H1 (cell line): ENCODE data around the gene SFXN4. TPM values are rescaled to one million over a fixed set of nuclear protein-coding genes. Genes with fewer than 3 reads are reported as not detected.

Source experiments
- CTCF ChIA-PET: fragments of 300-600 bp; sonication (Branson Sonifier 250); formaldehyde crosslinking; loops from one replicate; lab custom pipeline; 2021; ENCODE audit not compliant: partially characterized antibody; lab: Charles Lee
- POLR2A ChIA-PET: fragments of 300-600 bp; sonication (Branson Sonifier 250); formaldehyde crosslinking; loops from one replicate; lab custom pipeline; 2021; ENCODE audit warnings: inconsistent platforms; ENCODE audit not compliant: partially characterized antibody; lab: Charles Lee
- DNase-seq, 2 experiments: peaks; one replicate each; pipeline versions ENCODE4 v3.0.0 to v3.0.0-alpha.2; 2010 to 2022; ENCODE audit warnings: low spot score in 2 of 2, low read depth in 1 of 2, mixed read lengths in 1 of 2
- FAIRE-seq: peaks from 2 replicates; lab custom pipeline; 2011; peaks lifted over from hg19 to GRCh38; lab: Jason Lieb, UNC
- H2AFZ ChIP-seq: 2 replicates; pipeline ENCODE4 v1.8.1; 2012; ENCODE audit warnings: low read length, inconsistent platforms
- H2AK5ac ChIP-seq: 2 replicates; pipeline ENCODE4 v1.6.1; 2013; ENCODE audit warnings: low read depth, low read length
- H2BK120ac ChIP-seq: replicated peaks from 2 replicates; pipeline ENCODE3; 2013; ENCODE audit warnings: low read depth, low read length, inconsistent platforms
- H2BK12ac ChIP-seq: 2 replicates; pipeline ENCODE4 v1.6.1; 2013; ENCODE audit warnings: low read depth, low read length
- H2BK15ac ChIP-seq: 2 replicates; pipeline ENCODE4 v1.6.1; 2013; ENCODE audit warnings: low read length
- H2BK20ac ChIP-seq: 2 replicates; pipeline ENCODE4 v1.6.1; 2013; ENCODE audit warnings: low read length
- H2BK5ac ChIP-seq: 2 replicates; pipeline ENCODE4 v1.6.1; 2013; ENCODE audit warnings: low read depth, low read length
- H3K14ac ChIP-seq: 2 replicates; pipeline ENCODE4 v1.6.1; 2013; ENCODE audit warnings: inconsistent platforms; ENCODE audit not compliant: insufficient read length
- H3K18ac ChIP-seq: 2 replicates; pipeline ENCODE4 v1.6.1; 2013; ENCODE audit warnings: low read length; ENCODE audit errors: extremely low read depth
- H3K23ac ChIP-seq: 2 replicates; pipeline ENCODE4 v1.6.1; 2013; ENCODE audit warnings: inconsistent platforms; ENCODE audit not compliant: insufficient read length
- H3K23me2 ChIP-seq: 2 replicates; pipeline ENCODE4 v1.6.1; 2013; ENCODE audit warnings: low read depth, low read length
- H3K27ac ChIP-seq: 2 replicates; pipeline ENCODE4 v1.6.1; 2011; ENCODE audit warnings: low read depth, low read length, inconsistent platforms
- H3K27me3 ChIP-seq, 4 experiments: replicated peaks in 1 of 4; 1 replicate in 1 of 4; 2 replicates in 3 of 4; pipeline versions ENCODE4 v1.6.1 to v1.8.1; 2011 to 2013; ENCODE audit warnings: low read length in 3 of 4, mild to moderate bottlenecking in 3 of 4, inconsistent platforms in 2 of 4, mixed read lengths in 2 of 4, moderate library complexity in 1 of 4; ENCODE audit not compliant: control insufficient read depth in 3 of 4, insufficient read depth in 3 of 4; ENCODE audit errors: extremely low read depth in 1 of 4
- H3K36me3 ChIP-seq, 4 experiments: 2 replicates each; pipeline versions ENCODE4 v1.6.1 to v1.8.1; 2011 to 2013; ENCODE audit warnings: mild to moderate bottlenecking in 4 of 4, low read length in 3 of 4, moderate library complexity in 2 of 4, control low read depth in 1 of 4, inconsistent platforms in 1 of 4; ENCODE audit not compliant: insufficient read depth in 4 of 4, control insufficient read depth in 2 of 4
- H3K4ac ChIP-seq: replicated peaks from 2 replicates; pipeline ENCODE3; 2013; ENCODE audit warnings: low read length, low read depth, mixed read lengths, inconsistent platforms; ENCODE audit not compliant: insufficient read length
- H3K4me1 ChIP-seq, 4 experiments: replicated peaks in 1 of 4; 1 replicate in 1 of 4; 2 replicates in 3 of 4; pipeline versions ENCODE4 v1.6.1 to v1.8.1; 2011 to 2013; ENCODE audit warnings: low read length in 3 of 4, inconsistent platforms in 2 of 4, mixed read lengths in 1 of 4; ENCODE audit not compliant: insufficient read depth in 4 of 4, control insufficient read depth in 3 of 4
- H3K4me2 ChIP-seq, 2 experiments: 2 replicates each; pipeline versions ENCODE4 v1.6.1 to v1.8.1; 2011 to 2013; ENCODE audit warnings: low read depth in 2 of 2, low read length in 2 of 2, control low read depth in 1 of 2, inconsistent platforms in 1 of 2, mild to moderate bottlenecking in 1 of 2; ENCODE audit not compliant: insufficient read depth in 1 of 2
- H3K4me3 ChIP-seq, 4 experiments: fragments of 200-600, 300-600 bp in 1 of 4; sonication (generic), shearing (Covaris generic), sonication (Bioruptor Twin) in 1 of 4; 2 replicates each; pipeline versions ENCODE4 v1.5.1 to v1.8.1; 2011 to 2016; ENCODE audit warnings: low read length in 4 of 4, low read depth in 3 of 4, control low read depth in 2 of 4, inconsistent platforms in 2 of 4, mild to moderate bottlenecking in 2 of 4, mixed read lengths in 1 of 4, moderate library complexity in 1 of 4; ENCODE audit not compliant: insufficient read depth in 2 of 4; ENCODE audit errors: extremely low read depth in 1 of 4
- H3K56ac ChIP-seq: replicated peaks from 2 replicates; pipeline ENCODE3; 2013; ENCODE audit warnings: low read depth, mild to moderate bottlenecking, mixed read lengths, low read length, inconsistent platforms; ENCODE audit not compliant: insufficient read length
- H3K79me1 ChIP-seq: 2 replicates; pipeline ENCODE4 v1.6.1; 2013; ENCODE audit warnings: low read depth, low read length, control low read depth
- H3K79me2 ChIP-seq, 2 experiments: 2 replicates each; pipeline versions ENCODE4 v1.6.1 to v1.8.1; 2012 to 2013; ENCODE audit warnings: low read length in 2 of 2, mild to moderate bottlenecking in 2 of 2, inconsistent platforms in 1 of 2; ENCODE audit not compliant: insufficient read depth in 2 of 2, control insufficient read depth in 1 of 2
- H3K9ac ChIP-seq, 4 experiments: replicated peaks in 1 of 4; 1 replicate in 1 of 4; 2 replicates in 3 of 4; pipeline versions ENCODE4 v1.6.1 to v1.8.1; 2011 to 2013; ENCODE audit warnings: low read depth in 3 of 4, low read length in 3 of 4, control low read depth in 2 of 4, mild to moderate bottlenecking in 2 of 4, moderate library complexity in 2 of 4, inconsistent platforms in 1 of 4; ENCODE audit errors: extremely low read depth in 1 of 4
- H3K9me3 ChIP-seq, 2 experiments: 2 replicates each; pipeline versions ENCODE4 v1.6.1 to v1.8.1; 2012 to 2013; ENCODE audit warnings: mild to moderate bottlenecking in 2 of 2, moderate library complexity in 2 of 2, control low read depth in 1 of 2, inconsistent platforms in 1 of 2, low read depth in 1 of 2, low read length in 1 of 2, mixed read lengths in 1 of 2; ENCODE audit not compliant: insufficient read depth in 2 of 2
- H4K20me1 ChIP-seq, 2 experiments: replicated peaks in 1 of 2; 2 replicates each; pipeline versions ENCODE3 to v1.8.1; 2011 to 2013; ENCODE audit warnings: inconsistent platforms in 2 of 2, low read length in 2 of 2, mild to moderate bottlenecking in 1 of 2; ENCODE audit not compliant: insufficient read depth in 2 of 2, control insufficient read depth in 1 of 2
- H4K5ac ChIP-seq: 2 replicates; pipeline ENCODE4 v1.6.1; 2013; ENCODE audit warnings: low read length, low read depth, mixed read lengths, inconsistent platforms; ENCODE audit not compliant: insufficient read length
- H4K8ac ChIP-seq: 2 replicates; pipeline ENCODE4 v1.8.0; 2013; ENCODE audit warnings: mild to moderate bottlenecking, moderate library complexity, low read length, inconsistent platforms; ENCODE audit not compliant: insufficient read depth; ENCODE audit errors: extremely low read depth
- H4K91ac ChIP-seq: replicated peaks from 2 replicates; pipeline ENCODE3; 2013; ENCODE audit warnings: low read length, mixed read lengths, inconsistent platforms; ENCODE audit not compliant: insufficient read length
- CHD1 ChIP-seq: IDR thresholded peaks from 2 replicates; pipeline ENCODE4 v1.6.1; 2012; ENCODE audit warnings: low read depth, low read length, improper control_type of control experiment
- POLR2AphosphoS5 ChIP-seq: IDR thresholded peaks from 2 replicates; pipeline ENCODE4 v1.6.1; 2011; ENCODE audit warnings: low read depth, low read length
- RXRA ChIP-seq: IDR thresholded peaks from 2 replicates; pipeline ENCODE4 v1.6.1; 2011; ENCODE audit warnings: low read depth, mild to moderate bottlenecking, low read length, moderate library complexity; ENCODE audit not compliant: insufficient read depth
- SP1 ChIP-seq: IDR thresholded peaks from 2 replicates; pipeline ENCODE4 v1.6.1; 2011; ENCODE audit warnings: low read depth, low read length
- SRF ChIP-seq: IDR thresholded peaks from 2 replicates; pipeline ENCODE4 v1.6.1; 2011; ENCODE audit warnings: mild to moderate bottlenecking, low read depth, low read length, moderate library complexity
- TBP ChIP-seq: IDR thresholded peaks from 2 replicates; pipeline ENCODE4 v1.6.1; 2011; ENCODE audit warnings: low read depth, low read length, improper control_type of control experiment
- TCF12 ChIP-seq: IDR thresholded peaks from 2 replicates; pipeline ENCODE4 v1.6.1; 2011; ENCODE audit warnings: low read depth, mild to moderate bottlenecking, low read length
- WGBS, 2 experiments: shearing (Covaris generic) in 1 of 2; methylation state at CpG; one replicate each; pipeline versions ENCODE4 v1.1.6 to v1.1.7; 2013 to 2015; ENCODE audit warnings: low lambda C conversion rate in 2 of 2, mixed read lengths in 2 of 2, inconsistent platforms in 1 of 2, low coverage in 1 of 2, missing lambda C conversion rate in 1 of 2; ENCODE audit not compliant: insufficient replicate concordance in 2 of 2, insufficient coverage in 1 of 2, insufficient read length in 1 of 2; ENCODE audit errors: extremely low coverage in 1 of 2, missing lambda C conversion rate in 1 of 2; 5-methylcytosine and 5-hydroxymethylcytosine counted together
- polyA plus RNA-seq, 7 experiments: library from polyadenylated mRNA; depleted of rRNA in 3 of 7; stranded (reverse) in 5 of 7; unstranded in 2 of 7; fragments of >200 nt in 5 of 7; fragments of 200-250 nt in 2 of 7; gene quantifications; 1 replicate in 5 of 7; 2 replicates in 1 of 7; 4 replicates in 1 of 7; pipeline versions ENCODE4 v1.2.1 to v1.2.3, GENCODE V29; 2011 to 2013; ENCODE audit warnings: missing spikeins in 2 of 7, mixed read lengths in 2 of 7
- total RNA-seq: library from RNA; stranded (reverse); fragmentation: NEBNext Ultra II Directional; extraction: Animal tissue kit (Norgen Biotek cat#: 25700); gene quantifications from 2 replicates; pipeline ENCODE4 v1.2.1, GENCODE V29; 2021
- TF ChIP-seq, protein P1 (sequence below): IDR thresholded peaks from 2 replicates; pipeline ENCODE4 v1.6.1; 2012; ENCODE audit warnings: inconsistent platforms

The SFXN4 gene
- total and polyA plus RNA-seq, 2 of the 8 experiments (the other 6 are each of a cell fraction or from before 2014, with no cell fraction given) = 15.4 to 21.6 TPM

DNA sequence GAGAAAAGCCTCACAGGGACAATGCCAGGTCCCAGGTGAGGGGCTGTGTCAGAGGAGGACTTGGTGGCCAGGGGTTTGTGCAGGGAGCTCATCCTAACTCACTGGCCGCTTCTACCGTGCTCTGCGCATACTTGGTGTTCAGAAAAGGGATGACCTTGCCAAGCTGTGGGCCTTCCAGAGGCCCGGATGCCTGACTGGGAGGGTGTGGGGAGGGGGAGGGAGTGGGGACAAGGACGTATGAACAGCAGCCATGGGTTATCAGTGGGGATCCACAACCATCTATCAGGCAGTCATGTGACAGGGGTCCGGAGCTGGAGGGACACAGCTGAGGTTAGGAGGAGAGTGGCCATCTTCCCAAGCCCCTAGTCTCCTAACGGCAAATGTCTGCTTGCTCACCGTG lies 6.2 kb downstream of the SFXN4 start:
- TF ChIP-seq SP1 (no peak), POLR2AphosphoS5 (no peak), RXRA (no peak), CHD1 (no peak), TCF12 (no peak), TBP (no peak), SRF (no peak)
- TF ChIP-seq, protein P1, sequence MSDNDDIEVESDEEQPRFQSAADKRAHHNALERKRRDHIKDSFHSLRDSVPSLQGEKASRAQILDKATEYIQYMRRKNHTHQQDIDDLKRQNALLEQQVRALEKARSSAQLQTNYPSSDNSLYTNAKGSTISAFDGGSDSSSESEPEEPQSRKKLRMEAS = no peak
- no peak for FAIRE-seq
- Histone ChIP-seq H3K18ac (no peak overlapping the region), H3K36me3 (peaks cover 0 to 13% (median 5%) of the 10 kb centered on the region in 4 experiments; a peak in 4 of 8 replicates), H3K9me3 (no peaks in the 10 kb centered on the region; a peak in 1 of 4 replicates), H3K4ac (no peak overlapping the region), H3K27me3 (no peaks in the 10 kb centered on the region), H3K79me1 (no peaks in the 10 kb centered on the region), H3K4me1 (no peaks in the 10 kb centered on the region), H2BK15ac (no peak overlapping the region), H3K56ac (no peak overlapping the region), H4K5ac (no peak overlapping the region), H3K4me3 (no peak overlapping the region), H3K27ac (no peak overlapping the region), H3K79me2 (no peaks in the 10 kb centered on the region), H4K91ac (no peak overlapping the region), H2BK120ac (no peak overlapping the region), H3K14ac (no peak overlapping the region), H3K23ac (no peak overlapping the region), H2BK5ac (no peak overlapping the region), H3K23me2 (no peaks in the 10 kb centered on the region), H2BK20ac (no peak overlapping the region), H3K4me2 (no peak overlapping the region), H2AK5ac (no peak overlapping the region), H2BK12ac (no peak overlapping the region), H4K20me1 (peaks cover 0 to 3% of the 10 kb centered on the region in 2 experiments), H4K8ac (no peak overlapping the region), H2AFZ (no peak overlapping the region), H3K9ac (no peak overlapping the region)
- CTCF ChIA-PET = interaction anchor here (0.7 to 2.7 kb wide), 4 partner anchors 19 to 40 kb away, joined by 3 to 15 read pairs (median 4); no protein-coding TSS in a partner anchor
- WGBS, 2 experiments = 82% methylated on average over 8 of the region's 8 CpGs; no CpG with 5 or more reads in 1 of the 2 experiments
- no peak for DNase-seq
- POLR2A ChIA-PET = interaction anchor here (2.2 kb wide), 1 partner anchor 14 kb away, joined by 8 read pairs; no protein-coding TSS in a partner anchor
